ENCODE measurements around the gene CCDC106. TPM values are rescaled to one million over a fixed set of nuclear protein-coding genes. Genes with fewer than 3 reads are reported as not detected.

CCDC106 gene
- total RNA-seq, 1 donor from 2014 or later, result 12.2 TPM

- peak overlapping the region; percentile 89 for H3K27ac Mint-ChIP-seq (ENCODE audit: unreplicated experiment)
- peak overlapping the region; percentile 89 for H3K4me3 Mint-ChIP-seq (ENCODE audit: unreplicated experiment)
- H3K4me2 ChIP-seq (ENCODE audit: low read length), result peak overlapping the region; percentile 64
- FAIRE-seq (no peak), DNase-seq (ENCODE audit: low read depth) (no peak)
- H3K4me1 ChIP-seq (ENCODE audit: insufficient read depth, low read length), result no peaks in the 10 kb centered on the region
- no peaks in the 10 kb centered on the region for H3K27me3 ChIP-seq (ENCODE audit: insufficient read depth, low read length)
- peaks cover 2% of the 10 kb centered on the region for H3K36me3 Mint-ChIP-seq (ENCODE audit: low read depth, unreplicated experiment)
- H3K9ac ChIP-seq (ENCODE audit: low read length), result no peak overlapping the region
- H3K4me3 ChIP-seq (ENCODE audit: insufficient read depth, low read depth, low read length), result peak overlapping the region; percentile 11
- no peaks in the 10 kb centered on the region for H3K9me3 ChIP-seq (ENCODE audit: insufficient read depth, low read depth, low read length)
- peaks cover 6% of the 10 kb centered on the region for H3K4me1 Mint-ChIP-seq (ENCODE audit: low read depth, unreplicated experiment)
- no peaks in the 10 kb centered on the region for H3K9me3 Mint-ChIP-seq (ENCODE audit: unreplicated experiment)
- peaks cover 13% of the 10 kb centered on the region for H4K20me1 ChIP-seq (ENCODE audit: insufficient read depth, low read length)
- no peaks in the 10 kb centered on the region for H3K27me3 Mint-ChIP-seq (ENCODE audit: low read depth, unreplicated experiment)
- peaks cover 8% of the 10 kb centered on the region for H3K79me2 ChIP-seq (ENCODE audit: insufficient read depth, low read length)
- H3K27ac ChIP-seq (ENCODE audit: low read depth, low read length), result no peak overlapping the region
- TF ChIP-seq CTCF (IDR thresholded peaks at IDR 0.05; ENCODE audit: insufficient read depth, low read depth, low read length) (no peak), EZH2 (IDR thresholded peaks at IDR 0.05; ENCODE audit: insufficient read depth, low read length) (no peak)
- no peak overlapping the region for H2AFZ ChIP-seq (ENCODE audit: low read depth, low read length)
- no peaks in the 10 kb centered on the region for H3K36me3 ChIP-seq (ENCODE audit: insufficient read depth, low read length)
Observed at GRCh38 chr19:55623561-55623960, 24.5 kb upstream of the CCDC106 start.

- Histone ChIP-seq H3K36me3 (ENCODE audit: insufficient read depth, low read length) (no peaks in the 10 kb centered on the region), H3K79me2 (ENCODE audit: insufficient read depth, low read length) (peaks cover 8% of the 10 kb centered on the region), H4K20me1 (ENCODE audit: insufficient read depth, low read length) (peaks cover 13% of the 10 kb centered on the region), H3K27me3 (ENCODE audit: insufficient read depth, low read length) (no peaks in the 10 kb centered on the region), H3K4me1 (ENCODE audit: insufficient read depth, low read length) (no peaks in the 10 kb centered on the region), H3K4me2 (ENCODE audit: low read length) (peak within 1 kb of the TSS; percentile 99), H3K27ac (ENCODE audit: low read depth, low read length) (peak within 1 kb of the TSS; percentile 94), H3K9ac (ENCODE audit: low read length) (peak within 1 kb of the TSS; percentile 94), H3K9me3 (ENCODE audit: insufficient read depth, low read depth, low read length) (no peaks in the 10 kb centered on the region), H3K4me3 (ENCODE audit: insufficient read depth, low read depth, low read length) (peak within 1 kb of the TSS; percentile 73), H2AFZ (ENCODE audit: low read depth, low read length) (peak within 1 kb of the TSS; percentile 95)
- Mint-ChIP-seq H3K36me3 (ENCODE audit: low read depth, unreplicated experiment) (peaks cover 2% of the 10 kb centered on the region), H3K9me3 (ENCODE audit: unreplicated experiment) (no peaks in the 10 kb centered on the region), H3K4me1 (ENCODE audit: low read depth, unreplicated experiment) (peaks cover 6% of the 10 kb centered on the region), H3K27me3 (ENCODE audit: low read depth, unreplicated experiment) (no peaks in the 10 kb centered on the region), H3K4me3 (ENCODE audit: unreplicated experiment) (peak within 1 kb of the TSS; percentile 89), H3K27ac (ENCODE audit: unreplicated experiment) (peak within 1 kb of the TSS; percentile 89)
- FAIRE-seq, result no peak
- peak; percentile 59 for DNase-seq (ENCODE audit: low read depth)
- TF ChIP-seq EZH2 (IDR thresholded peaks at IDR 0.05; ENCODE audit: insufficient read depth, low read length) (no peak), CTCF (IDR thresholded peaks at IDR 0.05; ENCODE audit: insufficient read depth, low read depth, low read length) (no peak)
Observed at GRCh38 chr19:55624109-55625003, 23.7 kb upstream of the CCDC106 start, which contains the start of gene ZNF784. TSS of gene ZNF784 (minus strand) at chr19:55624566. CDS start at chr19:55624561, 5 bp downstream.

GRCh38 chr19:55625004-55625326 lies 23.0 kb upstream of the CCDC106 start:
- no peak for DNase-seq (ENCODE audit: low read depth)
- H3K4me1 ChIP-seq (ENCODE audit: insufficient read depth, low read length), result no peaks in the 10 kb centered on the region
- peak overlapping the region; percentile 73 for H3K4me3 ChIP-seq (ENCODE audit: insufficient read depth, low read depth, low read length)
- H3K9me3 ChIP-seq (ENCODE audit: insufficient read depth, low read depth, low read length), result no peaks in the 10 kb centered on the region
- TF ChIP-seq EZH2 (IDR thresholded peaks at IDR 0.05; ENCODE audit: insufficient read depth, low read length) (no peak), CTCF (IDR thresholded peaks at IDR 0.05; ENCODE audit: insufficient read depth, low read depth, low read length) (no peak)
- FAIRE-seq, result no peak
- Mint-ChIP-seq H3K4me1 (ENCODE audit: low read depth, unreplicated experiment) (peaks cover 6% of the 10 kb centered on the region), H3K27ac (ENCODE audit: unreplicated experiment) (peak overlapping the region; percentile 4), H3K27me3 (ENCODE audit: low read depth, unreplicated experiment) (no peaks in the 10 kb centered on the region), H3K4me3 (ENCODE audit: unreplicated experiment) (peak overlapping the region; percentile 89), H3K9me3 (ENCODE audit: unreplicated experiment) (no peaks in the 10 kb centered on the region), H3K36me3 (ENCODE audit: low read depth, unreplicated experiment) (peaks cover 2% of the 10 kb centered on the region)
- peaks cover 8% of the 10 kb centered on the region for H3K79me2 ChIP-seq (ENCODE audit: insufficient read depth, low read length)
- H3K9ac ChIP-seq (ENCODE audit: low read length), result peak overlapping the region; percentile 94
- peak overlapping the region; percentile 99 for H3K4me2 ChIP-seq (ENCODE audit: low read length)
- H4K20me1 ChIP-seq (ENCODE audit: insufficient read depth, low read length), result peaks cover 13% of the 10 kb centered on the region
- peak overlapping the region; percentile 95 for H2AFZ ChIP-seq (ENCODE audit: low read depth, low read length)
- H3K27me3 ChIP-seq (ENCODE audit: insufficient read depth, low read length), result no peaks in the 10 kb centered on the region
- H3K36me3 ChIP-seq (ENCODE audit: insufficient read depth, low read length), result no peaks in the 10 kb centered on the region
- no peak overlapping the region for H3K27ac ChIP-seq (ENCODE audit: low read depth, low read length)
